HG03521 (cell line): Measurements from ENCODE around the gene PLCB3.

Experiments used
- ATAC-seq: cut with Tn5 transposase; IDR thresholded peaks from one replicate; pipeline ENCODE4 v1.9.1; 2021; ENCODE audit warnings: mild to moderate bottlenecking, moderate library complexity; ENCODE audit not compliant: unreplicated experiment

Gene PLCB3

GRCh38 chr11:64317961-64318765 lies 66.8 kb downstream of the PLCB3 start, which contains the start of gene PRDX5:
PRDX5 (plus strand) TSS chr11:64318121; CDS start chr11:64318216, 95 bp downstream.
- ATAC-seq, result peak; percentile 79
